Medulla oblongata (tissue), 1 donor: ENCODE data around the gene CPSF4L.
A peak's percentile ranks its signal among the peaks of the same experiment; 100 is the strongest.
"Not testable (repeated sequence)": the region's sequence is repeated elsewhere in the genome, so short reads cannot be mapped to it uniquely, and the experiment has no call there.

Experiments used
- DNase-seq: peaks from one replicate; pipeline ENCODE4 v3.0.0-alpha.2; 2015; ENCODE audit errors: extremely low spot score

CPSF4L gene, protein sequence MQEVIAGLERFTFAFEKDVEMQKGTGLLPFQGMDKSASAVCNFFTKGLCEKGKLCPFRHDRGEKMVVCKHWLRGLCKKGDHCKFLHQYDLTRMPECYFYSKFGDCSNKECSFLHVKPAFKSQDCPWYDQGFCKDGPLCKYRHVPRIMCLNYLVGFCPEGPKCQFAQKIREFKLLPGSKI

DNA sequence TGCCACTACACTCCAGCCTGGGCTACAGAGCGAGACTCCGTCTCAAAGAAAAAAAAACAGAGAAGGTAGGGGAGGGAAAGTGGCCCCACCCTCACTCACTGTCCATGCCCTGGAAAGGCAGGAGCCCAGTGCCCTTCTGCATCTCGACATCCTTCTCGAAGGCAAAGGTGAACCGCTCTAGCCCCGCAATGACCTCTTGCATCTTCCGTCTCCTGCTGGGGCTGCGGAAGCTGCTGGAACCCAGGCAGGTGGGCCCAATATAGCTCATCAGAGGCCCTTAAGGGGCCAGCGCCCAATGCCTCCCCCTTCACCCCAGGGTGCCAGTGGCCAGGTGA is at the start of gene CPSF4L:
Gene CPSF4L, minus strand, starts transcription at position 264 of the 335 bp plus-strand sequence. Its CDS starts 62 bp downstream, at position 202.
- no peak for DNase-seq

GRCh38 chr17:73311428-73311780 is 49.7 kb upstream of the CPSF4L start:
- peak; percentile 19 for DNase-seq

GRCh38 chr17:73309727-73310596 is 48.3 kb upstream of the CPSF4L start:
- DNase-seq: peak; percentile 26

- not testable (repeated sequence) for DNase-seq
Observed at GRCh38 chr17:73308959-73309358, 47.3 kb upstream of the CPSF4L start.

DNA sequence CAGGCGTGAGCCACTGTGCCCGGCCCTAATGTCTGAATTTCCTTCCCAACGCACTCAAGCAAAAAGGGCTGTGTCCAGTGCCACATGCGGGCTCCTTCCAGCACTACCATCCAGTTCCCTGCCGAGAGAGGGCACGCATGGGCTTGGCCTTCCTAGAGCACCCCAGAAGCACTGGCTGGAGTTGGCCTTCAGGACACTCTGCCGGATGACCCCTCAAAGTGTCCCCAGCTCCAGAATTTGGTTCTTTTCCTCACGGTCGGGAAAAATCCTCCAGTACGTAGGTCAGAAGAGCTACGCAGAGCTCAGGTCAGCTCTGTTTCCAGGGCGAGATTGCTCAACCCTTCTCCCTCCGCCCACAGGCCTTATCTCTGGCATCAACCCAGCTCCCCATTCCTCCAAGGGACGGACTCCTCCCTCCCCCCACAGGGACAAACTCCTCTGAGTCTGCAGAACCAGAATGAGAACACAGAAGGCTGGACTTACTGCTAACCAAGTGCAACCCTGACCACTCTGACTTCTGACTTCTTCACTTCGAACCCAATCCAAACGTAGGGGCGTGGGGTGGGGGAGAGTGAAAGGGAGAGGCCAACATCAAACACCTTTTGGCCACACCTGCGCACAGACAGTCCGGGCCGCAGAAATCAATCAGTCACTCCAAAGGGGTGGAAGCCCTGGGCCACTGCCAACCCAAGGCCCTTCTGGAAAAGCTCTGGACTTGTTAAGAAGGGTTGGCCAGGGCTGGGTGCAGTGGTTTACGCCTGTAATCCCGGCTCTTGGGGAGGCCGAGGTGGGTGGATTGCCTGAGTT is 46.5 kb upstream of the CPSF4L start:
- peak; percentile 27 for DNase-seq

DNA sequence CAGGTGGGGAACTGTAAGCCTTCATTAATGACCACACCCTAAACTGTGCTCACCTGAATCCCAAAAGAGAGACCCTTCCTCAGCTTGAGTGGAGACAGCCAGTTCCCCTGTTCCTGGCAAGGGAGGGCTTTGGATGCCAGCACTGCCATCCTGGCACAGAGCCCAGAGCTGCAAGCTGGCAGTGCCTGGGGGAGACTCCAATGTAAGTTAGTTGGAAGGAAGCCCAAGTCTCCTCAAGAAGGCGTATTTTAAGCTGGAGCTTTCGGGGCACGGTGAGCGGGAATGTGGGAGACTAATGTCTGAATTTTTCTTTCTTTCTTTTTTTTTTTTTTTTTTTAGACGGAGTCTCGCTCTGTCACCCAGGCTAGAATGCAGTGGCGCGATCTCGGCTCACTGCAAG is 45.5 kb upstream of the CPSF4L start:
- DNase-seq: peak; percentile 79

- DNase-seq: no peak
Observed at GRCh38 chr17:73305845-73306836, 44.5 kb upstream of the CPSF4L start.

DNA sequence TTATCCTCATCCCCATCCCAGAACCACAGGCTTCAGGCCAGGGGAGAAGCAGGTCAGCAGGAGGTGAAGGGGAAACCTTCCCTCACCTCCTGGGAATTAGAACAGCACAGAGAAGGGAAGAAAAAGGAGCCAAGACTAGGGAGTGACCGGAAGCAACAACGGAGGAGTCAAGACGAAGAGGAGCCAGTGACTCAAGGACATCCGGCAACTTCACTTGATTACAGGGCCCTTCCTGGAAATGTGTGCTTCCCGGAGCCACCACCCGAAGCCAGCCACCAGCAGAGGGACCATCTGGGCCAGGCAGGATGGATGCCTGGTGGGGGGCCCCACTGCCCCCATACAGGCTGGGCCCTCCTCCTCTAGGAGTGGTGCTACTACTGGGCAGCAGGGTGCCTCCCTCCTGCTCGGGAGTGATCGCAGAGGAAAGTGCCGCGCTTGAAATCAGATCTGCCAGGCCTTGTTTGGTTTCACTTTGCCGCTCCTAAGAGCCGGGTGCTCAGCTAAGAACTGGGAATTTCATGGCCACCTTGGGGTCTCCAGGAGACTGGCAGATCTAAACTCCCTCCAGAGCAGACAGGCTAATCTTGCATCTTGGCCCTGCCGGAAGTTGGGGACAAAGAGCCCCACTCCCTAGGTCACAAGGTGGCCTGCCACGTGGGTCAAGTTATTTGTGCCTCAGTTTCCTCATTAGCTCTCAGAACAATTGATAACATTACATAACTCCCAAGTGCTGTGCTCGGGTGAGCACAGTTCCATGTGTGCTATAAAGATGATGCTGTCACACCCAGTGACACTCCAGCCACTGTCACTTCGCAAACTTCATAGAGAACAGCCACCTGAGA is 43.5 kb upstream of the CPSF4L start:
- DNase-seq: peak; percentile 31

DNA sequence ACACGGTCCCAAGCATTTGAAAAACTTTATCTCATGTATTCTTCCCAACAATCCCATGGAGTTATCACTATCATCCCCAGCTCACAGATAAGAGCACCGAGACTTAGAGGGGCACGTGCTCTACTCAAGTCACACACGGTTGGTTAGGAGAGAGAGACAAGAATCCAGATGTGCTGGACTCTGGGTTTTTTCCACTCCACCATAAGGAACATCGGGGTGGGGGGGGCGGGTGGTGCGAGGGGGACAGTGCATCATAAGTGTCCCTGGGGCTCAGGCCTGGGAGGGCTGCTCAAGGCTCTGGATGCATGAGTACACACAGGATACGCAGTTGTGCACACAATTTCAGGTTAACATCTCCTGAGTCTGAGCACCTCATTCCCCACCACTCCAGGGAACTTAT is 42.8 kb upstream of the CPSF4L start:
- no peak for DNase-seq

- DNase-seq: no peak
Observed at GRCh38 chr17:73302189-73302588, 40.5 kb upstream of the CPSF4L start.

- DNase-seq: no peak
Observed at GRCh38 chr17:73301369-73301768, 39.7 kb upstream of the CPSF4L start.

GRCh38 chr17:73300392-73300791 is 38.7 kb upstream of the CPSF4L start:
- DNase-seq: no peak

- no peak for DNase-seq
Observed at GRCh38 chr17:73297934-73298861, 36.5 kb upstream of the CPSF4L start.

GRCh38 chr17:73293480-73293911 is 31.8 kb upstream of the CPSF4L start:
- DNase-seq: peak; percentile 62

- DNase-seq: no peak
Observed at GRCh38 chr17:73293031-73293430, 31.4 kb upstream of the CPSF4L start.

DNA sequence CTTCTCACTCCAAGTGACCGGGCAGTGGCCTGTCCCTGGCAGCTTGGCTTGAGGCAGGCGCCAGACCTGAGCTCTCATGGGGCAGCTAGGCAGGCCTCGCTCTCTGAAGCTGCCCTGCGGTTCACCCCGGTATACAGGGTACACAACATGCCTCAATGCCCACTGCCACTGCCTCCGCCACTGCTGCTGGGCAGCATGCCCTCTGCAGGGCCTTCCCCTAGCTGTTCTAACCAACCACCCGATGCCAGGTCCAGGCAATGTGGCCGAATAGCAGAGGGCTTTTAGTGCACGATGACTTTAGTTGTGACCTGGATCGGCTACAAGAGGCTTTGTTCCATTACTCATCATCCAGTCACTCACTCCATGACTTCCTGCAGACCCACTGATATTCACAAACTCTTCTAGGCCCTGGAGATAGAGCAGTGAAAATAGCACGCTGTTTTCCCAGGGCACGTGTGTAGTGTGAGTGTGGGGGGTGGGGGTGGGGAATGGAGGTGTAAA is 30.4 kb upstream of the CPSF4L start:
- DNase-seq: peak; percentile 57

DNA sequence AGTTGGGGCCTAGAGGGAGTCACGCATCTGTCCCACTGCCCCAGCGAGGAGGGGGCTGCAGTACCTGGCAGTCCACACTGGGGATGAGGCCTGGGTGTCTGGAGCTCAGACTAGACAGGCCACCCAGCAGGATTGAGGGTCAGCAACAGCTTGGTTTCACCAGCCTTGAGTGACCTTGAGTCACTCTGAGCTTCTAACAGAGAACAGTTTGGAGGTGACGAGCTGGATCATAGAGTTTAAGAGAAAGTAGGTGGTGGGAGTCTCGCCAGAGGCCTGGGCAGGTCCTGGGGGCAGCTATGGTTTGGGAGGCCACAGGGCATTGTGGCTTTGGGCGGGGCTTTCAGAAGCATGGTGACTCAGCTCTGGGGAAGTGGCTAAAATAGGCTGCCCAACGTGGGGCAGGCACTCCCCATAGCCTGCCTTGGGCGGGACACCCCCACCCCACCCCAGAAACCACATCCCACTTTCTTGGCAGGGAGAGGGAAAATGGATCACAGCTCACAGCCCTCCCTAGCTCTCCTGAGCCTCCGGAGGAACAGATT is 29.7 kb upstream of the CPSF4L start:
- peak; percentile 33 for DNase-seq

GRCh38 chr17:73290399-73291259 is 28.9 kb upstream of the CPSF4L start:
- no peak for DNase-seq
